Suprapubic skin (tissue), 4 donors: ENCODE results near the gene PPARGC1A. TPM values are rescaled to one million over a fixed set of nuclear protein-coding genes. Genes with fewer than 3 reads are reported as not detected.

Experiments used
- DNase-seq, 2 donors: peaks; one replicate each; pipeline ENCODE4 v3.0.0-alpha.2; 2019; ENCODE audit warnings: low spot score in 2 of 2
- H3K27ac ChIP-seq: fragments of 200-600 bp; sonication (generic); one replicate; pipeline ENCODE4 v1.5.1; 2019
- H3K27me3 ChIP-seq: fragments of 200-600 bp; sonication (generic); one replicate; pipeline ENCODE4 v1.5.1; 2019
- H3K36me3 ChIP-seq: fragments of 200-600 bp; sonication (generic); one replicate; pipeline ENCODE4 v1.5.1; 2019
- H3K4me1 ChIP-seq: fragments of 200-600 bp; sonication (generic); one replicate; pipeline ENCODE4 v1.5.1; 2019
- H3K4me3 ChIP-seq: fragments of 200-600 bp; sonication (generic); one replicate; pipeline ENCODE4 v1.5.1; 2019; ENCODE audit warnings: mild to moderate bottlenecking
- H3K9me3 ChIP-seq: fragments of 200-600 bp; sonication (generic); one replicate; pipeline ENCODE4 v1.5.1; 2019
- CTCF ChIP-seq, 2 donors: fragments of 200-600 bp in 1 of 2; fragments of 450-650 bp in 1 of 2; sonication (generic) in 1 of 2; IDR thresholded peaks; one replicate each; pipeline ENCODE4 v1.5.1; 2016 to 2019; ENCODE audit warnings: antibody characterized with exemption in 2 of 2, mild to moderate bottlenecking in 1 of 2, moderate library complexity in 1 of 2
- EP300 ChIP-seq: sonication (generic); formaldehyde crosslinking; IDR thresholded peaks from one replicate; pipeline ENCODE4 v1.6.1; 2017; ENCODE audit warnings: antibody characterized with exemption
- POLR2A ChIP-seq, 2 donors: fragments of 450-650 bp; IDR thresholded peaks; one replicate each; pipeline ENCODE4 v1.6.1; 2017; ENCODE audit warnings: antibody characterized with exemption in 2 of 2, mild to moderate bottlenecking in 2 of 2, moderate library complexity in 2 of 2
- POLR2AphosphoS5 ChIP-seq, 3 donors: sonication (generic); formaldehyde crosslinking; IDR thresholded peaks; one replicate each; pipeline ENCODE4 v1.6.1; 2017; ENCODE audit warnings: antibody characterized with exemption in 3 of 3
- WGBS: methylation state at CpG from one replicate; pipeline ENCODE4 v1.1.5; 2018; 5-methylcytosine and 5-hydroxymethylcytosine counted together
- total RNA-seq, 4 donors: library from RNA; depleted of rRNA; stranded (reverse); fragments of >200 nt; gene quantifications; one replicate each; pipeline ENCODE4 v1.1.0, GENCODE V29; 2016

Gene PPARGC1A
- total RNA-seq, 4 donors from 2014 or later, result 10.5 to 33.4 (median 13.2) TPM

- no peak for TF ChIP-seq POLR2A (IDR thresholded peaks at IDR 0.05)
- no peak for TF ChIP-seq POLR2AphosphoS5 (IDR thresholded peaks at IDR 0.05)
- TF ChIP-seq CTCF (IDR thresholded peaks at IDR 0.05), result no peak
- no peak for TF ChIP-seq EP300
- Histone ChIP-seq H3K27ac (peak overlapping the region; percentile 4), H3K36me3 (no peaks in the 10 kb centered on the region), H3K4me3 (no peak overlapping the region), H3K9me3 (no peaks in the 10 kb centered on the region), H3K27me3 (no peaks in the 10 kb centered on the region), H3K4me1 (no peaks in the 10 kb centered on the region)
- DNase-seq, result no peak
- 69% methylated on average over 7 of the region's 7 CpGs for WGBS
Measured at GRCh38 chr4:23878912-23879732, 10.7 kb downstream of the PPARGC1A start.

- H3K27ac ChIP-seq, result peak overlapping the region; percentile 16
- TF ChIP-seq POLR2AphosphoS5 (IDR thresholded peaks at IDR 0.05) (no peak), POLR2A (IDR thresholded peaks at IDR 0.05) (no peak), EP300 (no peak), CTCF (IDR thresholded peaks at IDR 0.05) (no peak)
- H3K36me3 ChIP-seq, result no peaks in the 10 kb centered on the region
- H3K9me3 ChIP-seq, result no peaks in the 10 kb centered on the region
- H3K4me1 ChIP-seq, result no peaks in the 10 kb centered on the region
- 79% methylated on average over 6 of the region's 6 CpGs for WGBS
- no peak for DNase-seq
- H3K4me3 ChIP-seq, result no peak overlapping the region
- no peaks in the 10 kb centered on the region for H3K27me3 ChIP-seq
Measured at GRCh38 chr4:23878246-23878891, 11.5 kb downstream of the PPARGC1A start.

- no peaks in the 10 kb centered on the region for H3K27me3 ChIP-seq
- 75% methylated on average over 2 of the region's 2 CpGs for WGBS
- no peaks in the 10 kb centered on the region for H3K9me3 ChIP-seq
- peak overlapping the region; percentile 16 for H3K27ac ChIP-seq
- no peak for DNase-seq
- H3K4me3 ChIP-seq, result no peak overlapping the region
- H3K36me3 ChIP-seq, result no peaks in the 10 kb centered on the region
- TF ChIP-seq POLR2AphosphoS5 (IDR thresholded peaks at IDR 0.05), result no peak
- no peak for TF ChIP-seq POLR2A (IDR thresholded peaks at IDR 0.05)
- no peak for TF ChIP-seq CTCF (IDR thresholded peaks at IDR 0.05)
- no peak for TF ChIP-seq EP300
- no peaks in the 10 kb centered on the region for H3K4me1 ChIP-seq
Measured at GRCh38 chr4:23877758-23878229, 12.1 kb downstream of the PPARGC1A start.

- Histone ChIP-seq H3K4me1 (no peaks in the 10 kb centered on the region), H3K27ac (no peak overlapping the region), H3K4me3 (no peak overlapping the region), H3K27me3 (no peaks in the 10 kb centered on the region), H3K36me3 (no peaks in the 10 kb centered on the region), H3K9me3 (no peaks in the 10 kb centered on the region)
- DNase-seq, result no peak
- WGBS, result 86% methylated on average over 3 of the region's 3 CpGs
- no peak for TF ChIP-seq POLR2A (IDR thresholded peaks at IDR 0.05)
- no peak for TF ChIP-seq POLR2AphosphoS5 (IDR thresholded peaks at IDR 0.05)
- TF ChIP-seq CTCF (IDR thresholded peaks at IDR 0.05), result no peak
- no peak for TF ChIP-seq EP300
Measured at GRCh38 chr4:23876418-23877089, 13.3 kb downstream of the PPARGC1A start.

GRCh38 chr4:23875317-23875716 lies 14.5 kb downstream of the PPARGC1A start:
- no peak overlapping the region for H3K4me3 ChIP-seq
- no peak overlapping the region for H3K27ac ChIP-seq
- no peaks in the 10 kb centered on the region for H3K9me3 ChIP-seq
- H3K27me3 ChIP-seq, result no peaks in the 10 kb centered on the region
- H3K4me1 ChIP-seq, result no peaks in the 10 kb centered on the region
- no peak for DNase-seq
- H3K36me3 ChIP-seq, result no peaks in the 10 kb centered on the region
- TF ChIP-seq EP300 (no peak), POLR2AphosphoS5 (IDR thresholded peaks at IDR 0.05) (no peak), CTCF (IDR thresholded peaks at IDR 0.05) (no peak), POLR2A (IDR thresholded peaks at IDR 0.05) (no peak)
- WGBS, result 91% methylated on average over 6 of the region's 6 CpGs
